GM23248 (cell line): ENCODE data around the gene ANKRD6.

Source experiments
- EZH2 ChIP-seq: fragments of 200-600 bp; sonication (generic); IDR thresholded peaks from 2 replicates; pipeline ENCODE4 v1.6.1; 2018; ENCODE audit warnings: antibody characterized with exemption, mild to moderate bottlenecking; ENCODE audit not compliant: insufficient read depth, poor library complexity, severe bottlenecking
- EZH2phosphoT487 ChIP-seq: fragments of 200-600 bp; sonication (generic); IDR thresholded peaks from 2 replicates; pipeline ENCODE4 v1.6.1; 2018; ENCODE audit warnings: antibody characterized with exemption, moderate library complexity, mild to moderate bottlenecking, low read depth; ENCODE audit not compliant: insufficient read depth

DNA sequence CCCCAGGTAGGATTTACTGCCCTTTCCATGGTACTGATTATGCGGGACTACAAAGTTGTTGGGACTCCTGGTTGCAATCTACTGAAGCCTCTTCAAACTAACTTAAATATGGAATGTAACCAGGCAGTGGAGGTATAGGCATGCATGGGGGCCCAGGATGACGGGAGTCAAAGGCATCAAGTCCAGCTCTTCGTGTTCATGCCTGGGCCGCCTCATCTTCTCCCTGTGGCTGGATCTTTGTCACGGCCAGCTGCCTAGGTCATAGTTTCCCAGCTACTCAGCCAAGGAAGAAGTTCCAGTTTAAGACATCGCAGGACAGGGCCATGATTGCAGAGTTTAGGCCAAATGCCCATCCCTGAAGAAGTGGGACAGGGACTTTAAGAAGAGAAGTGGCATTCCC, 185.1 kb downstream of the ANKRD6 start:
- no peak for TF ChIP-seq EZH2
- no peak for TF ChIP-seq EZH2phosphoT487
